Articular chondrocyte of knee joint (primary cell): ENCODE data around the gene ABCA4. TPM values are rescaled to one million over a fixed set of nuclear protein-coding genes. Genes with fewer than 3 reads are reported as not detected.

ENCODE experiments used
- total RNA-seq: library from RNA; depleted of rRNA; stranded (reverse); fragments of >200 nt; gene quantifications from 2 replicates; pipeline ENCODE4 v1.2.3, GENCODE V29; 2012

Gene ABCA4
- total RNA-seq: 0.78 and 1.2 TPM in 2 replicates

DNA sequence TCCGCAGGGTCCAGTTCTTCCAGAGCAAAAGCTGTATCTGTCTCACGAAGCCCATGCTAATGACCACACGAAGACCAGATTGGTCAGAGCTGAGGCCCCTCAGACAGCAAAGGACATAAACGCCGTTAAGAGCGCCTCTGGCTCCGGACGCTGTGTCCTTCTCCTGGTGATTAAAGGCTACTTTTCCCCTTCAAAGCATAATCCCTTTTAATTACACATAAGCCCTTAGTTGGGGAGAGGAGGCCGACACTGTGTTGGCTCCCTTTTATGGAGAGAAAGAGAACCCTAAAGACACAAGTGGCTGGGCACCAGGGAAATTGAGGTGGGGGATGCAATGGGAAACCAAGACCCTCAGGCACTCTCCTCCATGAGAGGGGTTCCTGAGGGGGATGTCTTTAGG lies at the start of gene ABCA4:
Gene ABCA4, minus strand, starts transcription at position 158 of the 400 bp plus-strand sequence. Its CDS starts 103 bp downstream, at position 55.

Other genes starting within 250 kb of the ABCA4 start
- gene DNTTIP2, start 241.9 kb downstream of the ABCA4 start, total RNA-seq: 41.2 and 52.5 TPM in 2 replicates
- gene GCLM, start 211.7 kb downstream of the ABCA4 start, total RNA-seq: 77.2 and 94.3 TPM in 2 replicates
- gene ARHGAP29, start 116.4 kb upstream of the ABCA4 start, total RNA-seq: 92.8 and 108 TPM in 2 replicates